ENCODE data around the gene GANAB. TPM values are rescaled to one million over a fixed set of nuclear protein-coding genes. Genes with fewer than 3 reads are reported as not detected.

The GANAB gene
- total RNA-seq, 1 donor from 2014 or later = 213 TPM

GRCh38 chr11:62608776-62609175 is 37.6 kb downstream of the GANAB start:
- no peak for DNase-seq
- Mint-ChIP-seq H3K9me3 (ENCODE audit: unreplicated experiment) (peaks cover 7% of the 10 kb centered on the region), H3K27ac (ENCODE audit: unreplicated experiment) (no peak overlapping the region), H3K4me3 (ENCODE audit: unreplicated experiment) (no peak overlapping the region), H3K4me1 (ENCODE audit: low read depth, unreplicated experiment) (peaks cover 4% of the 10 kb centered on the region), H3K36me3 (ENCODE audit: unreplicated experiment) (peaks cover under 1% of the 10 kb centered on the region), H3K27me3 (ENCODE audit: unreplicated experiment) (peaks cover 12% of the 10 kb centered on the region)
- TF ChIP-seq, protein P1, sequence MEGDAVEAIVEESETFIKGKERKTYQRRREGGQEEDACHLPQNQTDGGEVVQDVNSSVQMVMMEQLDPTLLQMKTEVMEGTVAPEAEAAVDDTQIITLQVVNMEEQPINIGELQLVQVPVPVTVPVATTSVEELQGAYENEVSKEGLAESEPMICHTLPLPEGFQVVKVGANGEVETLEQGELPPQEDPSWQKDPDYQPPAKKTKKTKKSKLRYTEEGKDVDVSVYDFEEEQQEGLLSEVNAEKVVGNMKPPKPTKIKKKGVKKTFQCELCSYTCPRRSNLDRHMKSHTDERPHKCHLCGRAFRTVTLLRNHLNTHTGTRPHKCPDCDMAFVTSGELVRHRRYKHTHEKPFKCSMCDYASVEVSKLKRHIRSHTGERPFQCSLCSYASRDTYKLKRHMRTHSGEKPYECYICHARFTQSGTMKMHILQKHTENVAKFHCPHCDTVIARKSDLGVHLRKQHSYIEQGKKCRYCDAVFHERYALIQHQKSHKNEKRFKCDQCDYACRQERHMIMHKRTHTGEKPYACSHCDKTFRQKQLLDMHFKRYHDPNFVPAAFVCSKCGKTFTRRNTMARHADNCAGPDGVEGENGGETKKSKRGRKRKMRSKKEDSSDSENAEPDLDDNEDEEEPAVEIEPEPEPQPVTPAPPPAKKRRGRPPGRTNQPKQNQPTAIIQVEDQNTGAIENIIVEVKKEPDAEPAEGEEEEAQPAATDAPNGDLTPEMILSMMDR (IDR thresholded peaks at IDR 0.05; ENCODE audit: partially characterized antibody, unreplicated experiment) = no peak

DNA sequence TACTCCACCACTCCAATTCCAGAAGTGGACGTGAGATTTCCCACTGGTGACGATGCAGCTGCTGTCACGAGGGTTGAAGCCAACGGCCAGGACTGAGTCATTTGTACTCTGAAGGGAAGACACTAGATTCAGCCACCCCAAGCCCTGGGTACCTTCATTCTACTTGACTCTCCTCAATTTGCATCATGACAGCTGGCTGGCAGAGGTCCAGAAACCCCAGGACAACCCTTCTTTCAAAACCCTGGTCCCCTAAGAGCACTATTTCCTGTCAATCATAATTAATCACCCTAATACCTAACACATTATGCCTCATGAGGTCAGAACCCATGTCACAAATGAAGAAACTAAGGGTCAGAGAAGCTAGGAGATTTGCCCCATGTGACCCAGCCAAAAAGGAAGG is 38.7 kb downstream of the GANAB start:
- peaks cover 8% of the 10 kb centered on the region for H3K36me3 Mint-ChIP-seq (ENCODE audit: unreplicated experiment)
- no peak overlapping the region for H3K4me3 Mint-ChIP-seq (ENCODE audit: unreplicated experiment)
- TF ChIP-seq, protein P1 (IDR thresholded peaks at IDR 0.05; ENCODE audit: partially characterized antibody, unreplicated experiment) = no peak
- DNase-seq = no peak
- H3K9me3 Mint-ChIP-seq (ENCODE audit: unreplicated experiment) = peaks cover 13% of the 10 kb centered on the region
- H3K4me1 Mint-ChIP-seq (ENCODE audit: low read depth, unreplicated experiment) = peaks cover 8% of the 10 kb centered on the region
- H3K27me3 Mint-ChIP-seq (ENCODE audit: unreplicated experiment) = peaks cover 22% of the 10 kb centered on the region
- no peak overlapping the region for H3K27ac Mint-ChIP-seq (ENCODE audit: unreplicated experiment)

DNA sequence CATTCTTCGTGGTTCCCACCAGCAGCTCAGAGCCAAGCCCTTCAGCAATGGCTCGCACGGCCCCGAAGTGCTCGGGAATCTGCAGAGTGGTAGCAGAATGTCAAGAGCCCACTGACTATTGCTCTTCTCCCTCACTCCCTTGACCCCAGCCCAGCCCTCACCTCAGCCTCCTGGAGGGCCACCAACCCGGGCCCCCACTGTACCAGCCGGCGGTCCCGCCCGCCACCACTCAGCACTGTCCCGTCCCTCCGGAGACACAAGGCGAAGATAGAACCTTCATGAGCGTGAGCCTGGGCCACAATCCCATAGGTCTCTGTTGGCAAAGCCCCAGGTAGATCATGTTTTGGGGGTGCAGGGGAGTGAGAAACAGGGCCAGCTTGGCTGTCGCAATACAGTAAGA is 40.5 kb downstream of the GANAB start:
- DNase-seq = no peak
- Mint-ChIP-seq H3K27me3 (ENCODE audit: unreplicated experiment) (peaks cover 21% of the 10 kb centered on the region), H3K4me3 (ENCODE audit: unreplicated experiment) (no peak overlapping the region), H3K36me3 (ENCODE audit: unreplicated experiment) (peaks cover 8% of the 10 kb centered on the region), H3K4me1 (ENCODE audit: low read depth, unreplicated experiment) (peaks cover 4% of the 10 kb centered on the region), H3K27ac (ENCODE audit: unreplicated experiment) (no peak overlapping the region), H3K9me3 (ENCODE audit: unreplicated experiment) (peaks cover 12% of the 10 kb centered on the region)
- TF ChIP-seq, protein P1 (IDR thresholded peaks at IDR 0.05; ENCODE audit: partially characterized antibody, unreplicated experiment) = no peak

GRCh38 chr11:62605467-62605866 is 40.9 kb downstream of the GANAB start:
- TF ChIP-seq, protein P1 (IDR thresholded peaks at IDR 0.05; ENCODE audit: partially characterized antibody, unreplicated experiment) = no peak
- DNase-seq = no peak
- Mint-ChIP-seq H3K9me3 (ENCODE audit: unreplicated experiment) (peaks cover 13% of the 10 kb centered on the region), H3K27me3 (ENCODE audit: unreplicated experiment) (peaks cover 21% of the 10 kb centered on the region), H3K36me3 (ENCODE audit: unreplicated experiment) (peaks cover 8% of the 10 kb centered on the region), H3K4me1 (ENCODE audit: low read depth, unreplicated experiment) (peaks cover 4% of the 10 kb centered on the region), H3K27ac (ENCODE audit: unreplicated experiment) (no peak overlapping the region), H3K4me3 (ENCODE audit: unreplicated experiment) (no peak overlapping the region)

DNA sequence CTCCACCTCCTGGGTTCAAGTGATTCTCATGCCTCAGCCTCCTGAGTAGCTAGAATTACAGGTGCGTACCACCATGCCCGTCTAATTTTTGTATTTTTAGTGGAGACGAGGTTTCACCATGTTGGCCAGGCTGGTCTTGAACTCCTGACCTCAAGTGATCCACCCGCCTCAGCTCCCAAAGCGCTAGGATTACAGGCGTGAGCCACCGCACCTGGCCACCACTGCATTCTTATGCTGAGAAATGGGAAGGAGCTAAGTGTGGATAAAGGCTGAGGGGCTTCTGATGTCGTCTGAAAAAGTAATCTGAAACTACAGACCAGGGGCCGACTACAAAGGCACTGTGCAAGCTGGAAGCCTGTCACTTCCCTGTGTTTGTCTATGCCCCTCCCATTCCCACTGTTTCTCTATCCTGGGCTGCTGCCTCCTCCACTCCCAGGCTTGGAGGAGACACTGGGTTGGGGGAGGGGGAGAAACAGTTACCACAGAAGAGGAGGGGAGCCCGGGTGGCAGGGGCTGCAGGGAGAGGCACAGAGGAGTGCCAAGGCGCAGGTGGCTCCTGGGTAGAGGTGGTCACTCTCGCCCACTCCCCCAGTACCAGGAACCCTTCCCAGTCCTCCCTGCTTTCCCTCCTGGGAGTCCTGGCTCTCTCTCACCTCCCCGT is 41.8 kb downstream of the GANAB start:
- peaks cover 12% of the 10 kb centered on the region for H3K4me1 Mint-ChIP-seq (ENCODE audit: low read depth, unreplicated experiment)
- peaks cover 20% of the 10 kb centered on the region for H3K9me3 Mint-ChIP-seq (ENCODE audit: unreplicated experiment)

More for the DNA sequence above, 41.8 kb downstream of the GANAB start:
- Mint-ChIP-seq H3K27ac (ENCODE audit: unreplicated experiment) (no peak overlapping the region), H3K36me3 (ENCODE audit: unreplicated experiment) (peaks cover 8% of the 10 kb centered on the region), H3K4me3 (ENCODE audit: unreplicated experiment) (no peak overlapping the region), H3K27me3 (ENCODE audit: unreplicated experiment) (peaks cover 21% of the 10 kb centered on the region)
- no peak for DNase-seq
- TF ChIP-seq, protein P1 (IDR thresholded peaks at IDR 0.05; ENCODE audit: partially characterized antibody, unreplicated experiment) = no peak

Measured in glutamatergic neuron (in vitro differentiated cells).